Hematopoietic multipotent progenitor cell (in vitro differentiated cells): ENCODE measurements around the gene FADS3. TPM values are rescaled to one million over a fixed set of nuclear protein-coding genes. Genes with fewer than 3 reads are reported as not detected.

Experiments
- DNase-seq, 3 donors: peaks; one replicate each; pipeline ENCODE4 v3.0.0-alpha.2; 2011 to 2015; ENCODE audit warnings: low read depth in 2 of 3, low spot score in 2 of 3
- total RNA-seq: library from RNA; depleted of rRNA; stranded (reverse); fragments of >200 nt; gene quantifications from one replicate; pipeline ENCODE4 v1.2.3, GENCODE V29; 2012

The FADS3 gene
- total RNA-seq, 1 donor: 52.2 TPM

DNA sequence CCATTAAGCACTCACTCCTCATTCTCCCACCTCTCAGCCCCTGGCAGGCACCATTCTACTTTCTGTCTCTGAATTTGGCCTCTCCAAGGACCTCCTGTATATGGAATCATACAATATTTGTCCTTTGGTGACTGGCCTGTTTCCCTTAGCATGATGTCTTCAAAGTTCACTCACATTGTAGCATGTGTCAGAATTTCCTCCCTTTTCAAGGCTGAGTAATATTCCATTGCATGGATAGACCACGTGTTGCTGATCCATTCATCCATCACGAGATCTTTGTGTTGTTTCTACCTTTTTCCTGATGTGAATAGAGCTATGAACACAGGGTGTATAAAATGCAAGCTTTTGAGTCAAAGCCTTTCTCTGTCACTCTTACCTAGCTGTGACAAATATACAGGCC, 51.6 kb downstream of the FADS3 start:
- DNase-seq: no peak

DNA sequence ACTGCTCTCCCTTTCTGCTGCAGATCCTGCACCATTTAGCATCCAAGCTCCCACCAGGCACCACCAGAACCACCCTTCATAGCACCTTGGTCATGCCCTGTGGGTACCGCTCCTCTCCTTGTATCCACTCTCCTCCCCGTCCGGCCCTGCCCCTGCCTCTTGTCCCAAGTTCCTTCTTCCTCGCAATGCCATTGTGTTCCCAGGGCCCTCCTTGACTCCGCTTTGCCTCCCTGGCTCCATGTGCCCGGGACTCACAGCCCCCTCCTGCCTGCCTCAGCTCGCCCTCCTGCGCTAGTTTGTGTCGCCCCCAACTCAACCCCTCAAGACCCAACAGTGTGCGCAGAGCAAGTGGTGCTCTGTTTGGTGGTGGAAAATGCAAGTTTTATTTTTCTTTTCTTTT, 52.4 kb downstream of the FADS3 start:
- DNase-seq: no peak

DNA sequence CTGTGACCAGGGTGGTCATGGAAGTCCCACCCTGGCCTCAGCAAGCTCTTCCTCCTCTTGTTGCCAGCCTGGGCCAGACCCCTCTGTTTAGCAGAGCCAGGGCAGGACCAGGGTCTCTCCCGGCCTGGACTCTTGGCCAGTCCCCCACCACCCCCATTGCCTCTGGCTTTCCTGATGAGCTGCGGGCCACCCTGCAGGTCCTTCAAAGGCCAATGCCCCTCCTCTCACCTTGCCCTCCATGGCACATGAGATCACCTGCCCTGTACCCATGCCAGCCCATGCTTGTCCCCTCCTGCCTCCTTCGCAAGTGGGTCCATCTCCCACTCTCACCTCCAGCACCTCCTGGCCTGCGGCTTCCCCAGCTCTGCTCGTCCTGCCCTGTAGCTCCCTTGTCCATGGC, 52.8 kb downstream of the FADS3 start:
- DNase-seq: no peak

DNA sequence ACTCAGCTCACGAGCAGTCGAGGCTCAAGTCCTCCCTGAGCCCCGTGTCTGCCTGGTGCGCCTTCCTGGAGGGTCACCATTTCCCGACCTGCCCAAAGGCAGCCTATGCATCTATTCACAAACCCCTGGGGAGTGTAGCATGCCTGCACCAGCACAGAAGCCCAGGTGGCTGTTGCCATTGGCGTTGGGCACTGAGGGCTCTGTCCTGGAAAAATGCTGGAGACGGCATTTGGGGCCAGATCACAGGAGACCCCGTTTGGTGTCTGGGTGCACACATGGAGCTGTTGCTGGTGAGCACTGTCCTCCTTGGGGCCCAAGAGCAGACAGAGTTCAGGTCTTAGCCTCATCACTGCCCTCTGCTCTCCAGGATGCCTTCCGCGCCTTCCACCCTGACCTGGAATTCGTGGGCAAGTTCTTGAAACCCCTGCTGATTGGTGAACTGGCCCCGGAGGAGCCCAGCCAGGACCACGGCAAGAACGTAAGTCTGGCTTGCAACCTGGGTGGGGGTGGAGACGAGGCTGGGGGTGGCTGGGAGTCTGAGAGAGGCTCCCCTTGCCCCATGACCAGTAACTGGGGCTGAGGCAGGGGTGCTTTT, 53.8 kb downstream of the FADS3 start:
- DNase-seq: no peak

DNA sequence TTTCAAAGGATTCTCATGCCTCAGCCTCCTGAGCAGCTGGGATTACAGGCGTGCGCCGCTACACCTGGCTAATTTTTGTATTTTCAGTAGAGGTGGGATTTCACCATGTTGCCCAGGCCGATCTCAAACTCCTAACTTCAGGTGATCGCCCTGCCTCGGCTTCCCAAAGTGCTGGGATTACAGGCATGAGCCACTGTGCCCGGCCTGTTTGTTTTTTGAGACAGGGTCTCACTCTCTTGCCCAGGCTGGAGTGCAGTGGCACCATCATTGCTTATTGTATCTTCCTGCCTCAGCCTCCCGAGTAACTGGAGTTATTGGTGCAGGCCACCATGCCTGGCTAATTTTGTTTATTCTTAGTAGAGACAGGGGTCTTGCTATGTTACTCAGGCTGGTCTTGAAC, 55.2 kb downstream of the FADS3 start:
- no peak for DNase-seq

DNA sequence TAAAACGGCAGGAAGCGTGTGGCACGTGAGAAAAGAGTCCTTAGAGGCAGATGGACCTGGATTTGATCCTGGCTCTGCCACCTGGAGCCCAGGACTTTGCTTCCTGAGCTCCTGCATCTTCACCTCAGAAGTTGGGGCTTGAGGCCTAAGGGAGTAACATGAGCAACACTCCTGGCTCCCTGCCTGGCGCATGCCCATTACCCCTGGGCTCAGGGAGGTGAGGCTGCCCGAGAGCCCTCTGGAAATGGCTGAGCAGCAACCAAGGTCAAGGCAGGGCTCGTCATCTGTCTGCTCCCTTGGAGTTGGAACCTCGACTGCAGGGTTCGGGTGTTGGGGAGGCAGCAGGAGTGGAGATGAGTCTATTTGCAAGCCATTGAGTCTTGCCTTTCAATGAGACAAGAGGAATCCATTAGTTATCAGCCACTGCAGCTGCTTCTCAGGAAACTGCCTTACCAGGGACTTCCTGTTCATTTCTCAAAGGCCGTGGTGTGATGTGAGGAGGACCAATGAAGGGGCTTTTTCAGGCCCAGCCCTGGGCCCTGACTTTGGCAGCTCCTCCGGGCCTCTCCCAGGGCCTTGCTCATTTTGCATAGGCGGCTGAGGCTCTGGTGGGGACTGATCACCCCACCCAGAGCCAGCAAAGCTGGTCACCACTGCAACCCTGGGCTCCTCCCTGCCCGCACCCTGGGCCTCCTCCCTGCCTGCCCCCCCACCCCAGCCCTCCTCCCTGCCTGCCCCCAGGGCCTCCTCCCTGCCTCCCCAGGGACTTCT, 56.9 kb downstream of the FADS3 start:
- DNase-seq: peak in 2 of 3 donors; percentile 96 to 99

DNA sequence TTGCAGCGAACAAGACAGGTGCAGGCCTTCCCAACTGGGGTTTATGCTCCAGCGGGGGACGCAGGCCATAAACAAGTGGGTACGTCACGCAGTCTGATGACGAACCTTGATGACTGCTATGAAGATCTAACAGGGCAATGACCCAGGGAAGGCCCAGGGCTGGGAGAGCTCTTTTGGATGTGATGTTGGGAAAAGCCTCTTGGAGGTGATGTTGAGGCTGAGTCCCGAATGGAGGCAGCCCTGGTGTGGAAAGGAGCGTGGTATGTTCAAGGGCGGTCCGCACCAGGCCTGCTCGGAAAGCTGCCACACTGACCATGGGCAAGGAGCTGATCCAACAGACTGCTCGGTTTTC, 57.4 kb downstream of the FADS3 start:
- DNase-seq: no peak

DNA sequence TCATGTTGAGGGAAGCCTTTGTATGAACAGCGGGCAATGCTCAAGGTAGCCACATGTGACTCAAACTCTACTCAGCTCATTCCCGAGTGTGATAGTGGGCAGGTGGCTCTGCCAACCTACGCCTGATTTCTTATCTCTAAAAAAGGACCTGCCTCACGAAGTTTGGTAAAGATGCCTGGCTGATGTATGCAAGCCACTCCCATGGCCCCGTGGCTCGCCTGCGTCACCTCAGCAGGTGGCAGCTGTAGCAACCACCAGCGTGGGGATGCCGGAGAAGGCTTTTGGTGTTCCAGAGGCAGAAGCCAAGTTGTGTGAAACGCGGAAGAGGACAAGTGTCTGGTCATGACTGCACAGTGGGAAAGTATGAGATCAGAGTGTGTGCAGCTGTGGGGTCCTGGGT, 57.9 kb downstream of the FADS3 start:
- DNase-seq: no peak

DNA sequence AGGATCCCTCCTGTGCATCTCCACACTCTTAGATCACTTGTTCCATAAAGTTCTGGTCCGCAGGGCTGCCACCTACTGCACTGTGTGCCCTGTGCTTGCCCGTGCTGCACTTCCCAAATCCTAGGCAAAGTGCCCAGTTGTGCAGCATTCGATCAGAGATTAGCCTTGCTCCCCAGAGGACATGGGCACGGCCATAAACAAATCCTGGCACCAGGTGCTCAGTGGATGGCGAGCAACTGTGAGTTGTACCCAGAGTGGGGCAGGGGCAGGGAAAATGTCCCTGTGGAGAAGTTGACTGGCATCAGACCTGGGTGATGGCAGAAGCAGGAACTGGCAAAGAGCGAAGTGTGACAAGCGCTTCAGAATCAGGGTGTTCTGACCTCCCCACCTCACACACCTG, 58.6 kb downstream of the FADS3 start:
- no peak for DNase-seq

DNA sequence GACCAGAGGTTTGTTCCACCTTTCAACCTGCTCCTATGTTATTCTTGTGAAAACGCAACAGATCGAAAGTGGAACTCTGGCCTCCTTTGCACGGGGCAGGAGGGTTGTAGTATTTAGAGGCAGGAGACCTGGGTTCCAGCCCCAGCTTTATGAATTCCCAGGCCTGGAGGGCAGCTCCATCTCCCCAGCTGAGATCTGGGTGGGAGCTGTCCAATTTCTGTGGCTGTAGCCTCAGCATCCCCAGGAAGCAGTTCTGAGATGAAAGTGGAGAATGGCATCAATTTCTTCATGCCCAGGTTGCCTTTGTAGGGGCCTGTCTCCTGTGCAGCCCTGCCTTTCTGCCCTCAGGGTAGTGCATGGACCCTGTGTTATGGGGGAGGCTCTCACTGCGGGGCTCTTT, 59.1 kb downstream of the FADS3 start:
- no peak for DNase-seq

DNA sequence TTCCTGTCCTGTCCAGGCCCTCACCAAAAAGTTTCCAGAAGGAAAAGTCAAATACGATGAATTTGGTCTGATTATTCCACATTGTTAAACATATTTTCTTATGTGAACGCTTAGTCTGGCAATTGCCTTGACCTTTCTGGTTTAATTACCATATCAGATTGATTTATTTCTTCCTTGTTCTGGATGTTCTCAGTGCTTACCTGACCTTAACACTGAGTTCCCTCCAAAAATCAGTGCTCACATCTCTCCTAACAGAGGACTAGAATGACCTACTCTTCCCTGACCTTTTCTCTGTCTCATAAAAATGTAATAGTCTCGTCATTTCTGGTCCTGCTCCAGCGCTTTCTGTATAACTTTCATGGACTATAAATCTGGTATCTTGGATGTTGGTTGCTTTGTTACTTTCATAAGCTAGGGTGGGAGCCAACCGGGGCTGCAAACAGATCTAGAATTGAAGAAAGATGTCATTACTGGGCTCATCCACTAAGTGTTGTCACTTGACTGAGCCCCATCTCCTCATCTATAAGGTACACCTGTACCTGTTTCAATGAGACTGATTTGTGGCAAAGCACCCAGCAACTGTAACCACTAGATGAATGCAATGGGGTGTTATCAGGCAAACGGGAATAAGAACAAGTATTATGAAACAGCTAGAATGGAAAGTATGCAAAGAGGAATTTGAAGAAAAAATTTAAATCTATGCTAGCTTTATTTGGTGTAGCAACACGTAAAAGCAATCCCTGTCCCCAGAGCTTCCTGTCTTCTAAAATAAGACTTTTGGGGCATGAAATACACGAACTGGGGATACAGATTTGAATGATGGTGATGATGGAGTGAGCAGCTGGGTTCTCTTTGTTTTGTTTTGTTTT, 60.9 kb downstream of the FADS3 start:
- no peak for DNase-seq

DNA sequence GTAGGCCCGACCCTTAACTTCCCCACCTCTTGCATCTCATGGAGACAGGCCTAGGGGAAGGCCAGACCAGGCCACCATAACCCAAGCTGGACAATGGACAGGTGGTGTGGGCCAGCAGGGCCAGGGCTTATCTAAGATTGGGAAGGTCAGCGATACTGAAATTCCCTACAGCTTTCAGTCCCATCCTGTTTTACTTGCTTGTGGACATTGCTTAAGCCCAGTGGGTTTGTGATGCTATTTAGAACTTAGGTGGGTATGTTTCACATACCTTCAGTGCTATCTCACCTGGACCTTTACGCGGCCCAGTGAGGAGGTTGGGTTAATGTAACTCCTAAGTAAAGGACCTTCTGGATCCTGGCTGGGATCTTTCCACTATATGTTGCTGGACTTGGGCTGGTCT, 61.5 kb downstream of the FADS3 start:
- no peak for DNase-seq

DNA sequence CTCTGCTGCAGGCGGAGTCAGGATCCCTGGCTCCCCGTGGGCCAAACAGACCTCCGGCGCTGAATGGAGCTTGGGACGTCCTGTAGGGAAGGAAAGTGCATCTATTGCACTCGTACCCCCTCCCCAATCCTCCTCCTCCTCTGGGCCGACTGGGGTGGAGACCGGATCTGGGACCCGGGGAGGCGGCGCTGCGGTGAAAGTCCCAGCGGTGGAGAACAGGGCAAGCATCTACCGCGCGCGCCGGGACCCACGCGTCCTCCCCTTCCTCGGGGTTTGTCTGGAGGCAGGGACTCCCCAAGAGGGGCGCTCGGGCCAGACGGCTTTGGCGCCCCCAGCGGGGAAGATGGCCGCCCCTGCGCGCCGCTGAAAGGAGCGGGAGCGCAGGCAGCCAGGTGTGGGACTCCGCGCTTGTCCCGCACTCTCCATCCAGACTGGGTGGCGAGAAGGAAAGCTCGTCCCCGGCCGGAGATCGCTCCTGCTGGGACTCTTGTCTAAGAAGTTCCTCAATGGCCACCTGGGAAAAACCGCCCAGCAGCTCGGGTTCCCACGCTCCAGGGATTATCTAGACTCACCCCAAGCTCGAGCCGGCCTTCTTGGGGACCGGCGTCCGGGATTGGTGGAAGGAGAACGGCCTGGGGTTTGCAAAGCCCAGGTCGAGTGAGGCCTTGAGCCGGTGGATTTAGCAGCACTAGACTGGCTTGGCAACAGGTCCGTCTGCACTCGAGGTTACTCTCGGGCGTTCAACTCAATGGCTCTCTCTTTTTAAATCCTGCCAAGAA, 62.5 kb downstream of the FADS3 start:
- peak in 2 of 3 donors; percentile 54 to 63 for DNase-seq

DNA sequence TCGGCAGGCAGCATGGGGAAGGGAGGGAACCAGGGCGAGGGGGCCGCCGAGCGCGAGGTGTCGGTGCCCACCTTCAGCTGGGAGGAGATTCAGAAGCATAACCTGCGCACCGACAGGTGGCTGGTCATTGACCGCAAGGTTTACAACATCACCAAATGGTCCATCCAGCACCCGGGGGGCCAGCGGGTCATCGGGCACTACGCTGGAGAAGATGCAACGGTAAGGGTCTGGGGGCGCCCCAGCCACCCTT, 63.0 kb downstream of the FADS3 start:
- no peak for DNase-seq

DNA sequence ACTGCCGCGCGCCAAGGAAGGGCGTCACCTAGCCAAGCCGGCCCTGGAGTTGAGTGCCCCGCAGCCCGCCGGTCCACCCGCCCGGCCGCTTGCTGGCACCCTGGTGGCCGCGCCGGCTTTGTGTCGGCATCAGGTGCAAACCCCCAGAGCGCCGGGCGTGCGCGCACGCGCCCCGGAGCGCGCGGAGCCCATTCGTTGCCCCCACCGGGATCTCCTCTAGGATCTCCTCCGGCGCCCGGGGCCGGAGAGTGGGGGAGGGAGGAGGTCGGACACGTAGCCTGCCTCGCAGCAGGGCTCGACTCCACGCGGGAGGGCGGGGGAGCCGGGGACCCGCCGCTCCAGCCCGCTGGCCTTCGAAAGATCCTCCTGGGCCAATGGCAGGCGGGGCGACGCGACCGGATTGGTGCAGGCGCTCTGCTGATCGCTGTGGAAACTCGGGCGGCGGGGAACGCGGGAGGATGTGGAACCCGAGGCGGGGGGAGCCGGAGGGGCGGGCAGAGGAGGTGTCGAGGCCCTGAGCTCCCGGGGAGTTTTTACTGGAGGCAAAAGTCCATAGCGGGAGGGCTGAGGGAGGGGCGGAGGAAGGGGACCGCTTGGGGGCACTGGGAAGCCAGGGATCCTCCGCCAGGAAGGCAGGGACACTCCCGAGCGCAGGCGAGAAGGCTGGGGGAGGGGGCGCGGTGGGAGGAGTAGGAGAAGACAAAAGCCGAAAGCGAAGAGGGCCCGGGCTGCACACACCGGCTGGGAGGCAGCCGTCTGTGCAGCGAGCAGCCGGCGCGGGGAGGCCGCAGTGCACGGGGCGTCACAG, 63.6 kb downstream of the FADS3 start, which contains the start of gene FADS2:
FADS2 (plus strand) TSS at position 730 of the 808 bp plus-strand sequence. CDS start 91 bp downstream, outside the sequence.
- peak in 2 of 3 donors; percentile 84 to 90 for DNase-seq

DNA sequence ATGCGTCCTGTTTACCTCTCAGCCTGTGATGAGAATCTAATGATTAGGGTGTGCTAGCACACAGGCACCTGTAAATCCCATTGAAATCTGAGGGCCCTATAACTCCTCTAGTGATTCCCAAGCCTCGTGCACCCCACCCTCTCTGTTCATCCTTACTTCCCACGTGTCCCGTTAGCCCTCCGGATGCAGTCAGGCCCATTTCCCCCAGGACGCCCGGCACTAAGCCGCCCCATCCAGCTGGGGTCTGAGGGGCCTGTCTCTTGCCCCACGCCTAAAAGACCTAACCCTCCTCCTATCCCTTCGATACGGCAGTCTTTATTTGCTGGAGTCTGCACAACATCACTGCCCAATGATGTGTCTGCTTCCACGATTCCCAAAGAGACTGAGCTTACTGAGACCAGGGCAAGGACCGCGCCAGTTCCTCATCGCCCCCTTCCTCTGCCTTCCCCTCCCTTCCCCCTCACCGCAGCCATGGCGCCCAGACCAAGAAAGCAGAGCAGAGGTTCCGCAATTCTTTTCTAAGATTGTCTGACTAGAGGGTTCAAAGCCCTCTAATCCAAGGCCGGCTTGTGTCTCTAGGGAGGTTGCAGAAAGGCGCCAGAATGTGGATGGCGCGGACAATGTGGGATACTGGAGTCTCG, 64.3 kb downstream of the FADS3 start:
- DNase-seq: peak in 2 of 3 donors; percentile 81 to 85
